Stomach (tissue), 4 donors: ENCODE measurements around the gene SMAD4.

ENCODE experiments used
- EP300 ChIP-seq: sonication (generic); formaldehyde crosslinking; IDR thresholded peaks from one replicate; pipeline ENCODE4 v1.6.1; 2017; ENCODE audit warnings: antibody characterized with exemption
- TF ChIP-seq, protein P1 (sequence below), 7 experiments: fragments of 450-650 bp in 4 of 7; fragments of 200-600 bp in 3 of 7; sonication (generic) in 3 of 7; IDR thresholded peaks; one replicate each; pipeline ENCODE4 v1.5.1; 2016 to 2019; ENCODE audit warnings: antibody characterized with exemption in 7 of 7, control low read depth in 2 of 7, mild to moderate bottlenecking in 1 of 7

DNA sequence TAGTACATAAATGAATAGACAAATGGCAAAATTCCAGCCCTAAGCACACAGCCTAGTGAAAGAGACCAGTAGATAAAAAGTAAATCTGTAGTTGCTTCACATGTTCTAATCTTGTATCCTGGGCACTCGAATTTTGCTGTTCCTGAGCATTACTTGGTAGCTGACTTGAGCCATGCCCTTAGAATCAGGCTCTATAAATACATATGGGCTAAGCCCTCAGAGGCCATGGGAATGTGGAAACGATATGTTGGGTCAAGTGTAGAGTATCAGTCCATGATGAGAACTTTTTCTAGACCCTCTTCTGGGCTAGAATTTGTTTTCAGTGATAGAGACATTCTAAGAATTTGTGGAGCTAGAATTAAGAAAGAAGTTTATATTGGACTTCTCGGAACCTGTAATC is 40.3 kb upstream of the SMAD4 start:
- TF ChIP-seq, protein P1, sequence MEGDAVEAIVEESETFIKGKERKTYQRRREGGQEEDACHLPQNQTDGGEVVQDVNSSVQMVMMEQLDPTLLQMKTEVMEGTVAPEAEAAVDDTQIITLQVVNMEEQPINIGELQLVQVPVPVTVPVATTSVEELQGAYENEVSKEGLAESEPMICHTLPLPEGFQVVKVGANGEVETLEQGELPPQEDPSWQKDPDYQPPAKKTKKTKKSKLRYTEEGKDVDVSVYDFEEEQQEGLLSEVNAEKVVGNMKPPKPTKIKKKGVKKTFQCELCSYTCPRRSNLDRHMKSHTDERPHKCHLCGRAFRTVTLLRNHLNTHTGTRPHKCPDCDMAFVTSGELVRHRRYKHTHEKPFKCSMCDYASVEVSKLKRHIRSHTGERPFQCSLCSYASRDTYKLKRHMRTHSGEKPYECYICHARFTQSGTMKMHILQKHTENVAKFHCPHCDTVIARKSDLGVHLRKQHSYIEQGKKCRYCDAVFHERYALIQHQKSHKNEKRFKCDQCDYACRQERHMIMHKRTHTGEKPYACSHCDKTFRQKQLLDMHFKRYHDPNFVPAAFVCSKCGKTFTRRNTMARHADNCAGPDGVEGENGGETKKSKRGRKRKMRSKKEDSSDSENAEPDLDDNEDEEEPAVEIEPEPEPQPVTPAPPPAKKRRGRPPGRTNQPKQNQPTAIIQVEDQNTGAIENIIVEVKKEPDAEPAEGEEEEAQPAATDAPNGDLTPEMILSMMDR (IDR thresholded peaks at IDR 0.05), result no peak
- no peak for TF ChIP-seq EP300
